SK-N-MC (cell line): ENCODE data around the gene MYO18B.

Experiments
- EZH2 ChIP-seq: fragments of 200-600 bp; sonication (generic); IDR thresholded peaks from one replicate; pipeline ENCODE4 v1.6.1; 2017; ENCODE audit warnings: antibody characterized with exemption
- FOXP2 ChIP-seq: optimal IDR thresholded peaks from 2 replicates; pipeline ENCODE3; 2011; ENCODE audit warnings: mild to moderate bottlenecking, moderate library complexity; ENCODE audit not compliant: insufficient read depth; ENCODE audit errors: extremely low read length, control extremely low read depth
- POLR2AphosphoS5 ChIP-seq: IDR thresholded peaks from 2 replicates; pipeline ENCODE4 v1.6.1; 2012; ENCODE audit warnings: mild to moderate bottlenecking, low read depth, low read length, borderline replicate concordance

GRCh38 chr22:25896098-25896497 is 154.1 kb downstream of the MYO18B start:
- TF ChIP-seq EZH2 (no peak), POLR2AphosphoS5 (no peak), FOXP2 (no peak)
